Upper lobe of left lung (tissue), 6 donors: ENCODE measurements around the gene DCAF8. TPM values are rescaled to one million over a fixed set of nuclear protein-coding genes. Genes with fewer than 3 reads are reported as not detected.

Source experiments
- ATAC-seq, 2 donors: fragments of 200-7000 bp; cut with Tn5 transposase; one replicate each; pipeline ENCODE4 v1.9.1; 2022; ENCODE audit warnings: mild to moderate bottlenecking in 2 of 2, moderate library complexity in 2 of 2; ENCODE audit not compliant: low FRiP score in 2 of 2
- DNase-seq, 2 donors: peaks; one replicate each; pipeline ENCODE4 v3.0.0-alpha.2; 2019 to 2020
- H3K27ac ChIP-seq, 4 donors: fragments of 200-600 bp; sonication (generic); one replicate each; pipeline ENCODE4 v1.5.1; 2016 to 2019
- H3K27me3 ChIP-seq, 4 donors: fragments of 200-600 bp; sonication (generic); one replicate each; pipeline ENCODE4 v1.5.1; 2017 to 2019
- H3K36me3 ChIP-seq, 4 donors: fragments of 200-600 bp; sonication (generic); one replicate each; pipeline ENCODE4 v1.5.1; 2016 to 2019
- H3K4me1 ChIP-seq, 4 donors: fragments of 200-600 bp; sonication (generic); one replicate each; pipeline ENCODE4 v1.5.1; 2018 to 2019
- H3K4me3 ChIP-seq, 4 donors: fragments of 200-600 bp; sonication (generic); one replicate each; pipeline ENCODE4 v1.5.1; 2017 to 2019; ENCODE audit warnings: mild to moderate bottlenecking in 2 of 4, moderate library complexity in 1 of 4
- H3K9me3 ChIP-seq, 4 donors: fragments of 200-600 bp; sonication (generic); one replicate each; pipeline ENCODE4 v1.5.1; 2018 to 2019
- EP300 ChIP-seq, 4 donors: sonication (generic); formaldehyde crosslinking; IDR thresholded peaks; one replicate each; pipeline ENCODE4 v1.5.1; 2017; ENCODE audit warnings: antibody characterized with exemption in 4 of 4, control low read depth in 2 of 4
- POLR2A ChIP-seq, 4 donors: fragments of 450-650 bp; IDR thresholded peaks; one replicate each; pipeline ENCODE4 v1.5.1; 2016 to 2017; ENCODE audit warnings: antibody characterized with exemption in 4 of 4, mild to moderate bottlenecking in 2 of 4
- POLR2AphosphoS5 ChIP-seq, 2 donors: sonication (generic); formaldehyde crosslinking; IDR thresholded peaks; one replicate each; pipeline ENCODE4 v1.5.1; 2017; ENCODE audit warnings: antibody characterized with exemption in 2 of 2
- WGBS, 2 donors: methylation state at CpG; one replicate each; pipeline ENCODE4 v1.1.5; 2017 to 2018; 5-methylcytosine and 5-hydroxymethylcytosine counted together
- total RNA-seq, 6 donors: library from RNA; depleted of rRNA in 4 of 6; stranded (reverse); fragments of >200 nt in 4 of 6; gene quantifications; one replicate each; pipeline versions ENCODE4 v1.1.0 to v1.2.1, GENCODE V29; 2016 to 2021
- TF ChIP-seq, protein P1 (sequence below), 6 experiments: fragments of 450-650 bp in 4 of 6; fragments of 200-600 bp in 2 of 6; sonication (generic) in 2 of 6; IDR thresholded peaks; one replicate each; pipeline ENCODE4 v1.5.1; 2016 to 2019; ENCODE audit warnings: antibody characterized with exemption in 6 of 6
- donor health status: DM: no; HTN: no; CAD: no; lungs with moderate emphysema.
- donor health status: DM: no; HTN: yes; CAD: no; lungs with severe emphysema.

Gene DCAF8
- total RNA-seq, 6 donors from 2014 or later, result 108 to 340 (median 155) TPM

DNA sequence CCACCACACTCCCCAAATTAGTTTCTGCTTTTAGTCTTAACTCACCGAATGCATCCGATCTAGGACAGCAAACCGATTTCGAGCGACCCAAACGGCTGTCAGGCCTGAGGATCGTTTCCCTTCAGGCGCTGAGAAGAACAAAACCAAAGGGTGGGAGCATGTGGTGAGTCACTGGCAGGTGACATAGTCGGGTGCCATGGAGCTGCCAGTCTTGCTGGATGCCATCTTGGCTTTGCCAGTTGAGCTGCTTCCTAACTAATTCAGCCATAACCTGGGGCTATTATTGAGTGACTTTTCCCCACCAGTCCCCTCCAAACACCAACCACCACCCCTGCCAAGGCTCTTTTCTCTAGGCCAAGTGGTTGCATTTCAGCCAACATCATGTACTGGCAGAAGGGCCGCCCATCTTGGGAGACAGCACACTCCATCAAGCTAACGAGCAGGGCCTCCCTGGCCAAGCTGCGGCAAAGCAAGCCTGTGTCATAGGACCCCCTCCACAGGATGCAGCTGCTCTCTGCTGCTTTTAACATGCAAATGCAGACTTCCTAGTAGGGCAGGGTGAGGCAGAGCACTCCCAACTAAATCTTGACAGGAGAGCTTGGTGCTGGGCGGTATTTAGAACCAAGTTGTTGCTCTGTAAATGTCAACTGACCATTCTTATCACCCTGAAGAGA, 44.9 kb upstream of the DCAF8 start:
- Histone ChIP-seq H3K27me3 (no peaks in the 10 kb centered on the region), H3K36me3 (peaks cover 69 to 100% (median 89%) of the 10 kb centered on the region in 4 donors), H3K4me3 (no peak overlapping the region), H3K27ac (no peak overlapping the region), H3K9me3 (no peaks in the 10 kb centered on the region), H3K4me1 (no peaks in the 10 kb centered on the region)
- DNase-seq, result no peak
- WGBS, 2 donors, result 92 to 99% methylated on average over 10 to 13 of the region's 13 CpGs
- ATAC-seq, result no peak
- TF ChIP-seq POLR2AphosphoS5 (IDR thresholded peaks at IDR 0.05) (no peak), POLR2A (IDR thresholded peaks at IDR 0.05) (no peak), EP300 (IDR thresholded peaks at IDR 0.05) (no peak)
- TF ChIP-seq, protein P1, sequence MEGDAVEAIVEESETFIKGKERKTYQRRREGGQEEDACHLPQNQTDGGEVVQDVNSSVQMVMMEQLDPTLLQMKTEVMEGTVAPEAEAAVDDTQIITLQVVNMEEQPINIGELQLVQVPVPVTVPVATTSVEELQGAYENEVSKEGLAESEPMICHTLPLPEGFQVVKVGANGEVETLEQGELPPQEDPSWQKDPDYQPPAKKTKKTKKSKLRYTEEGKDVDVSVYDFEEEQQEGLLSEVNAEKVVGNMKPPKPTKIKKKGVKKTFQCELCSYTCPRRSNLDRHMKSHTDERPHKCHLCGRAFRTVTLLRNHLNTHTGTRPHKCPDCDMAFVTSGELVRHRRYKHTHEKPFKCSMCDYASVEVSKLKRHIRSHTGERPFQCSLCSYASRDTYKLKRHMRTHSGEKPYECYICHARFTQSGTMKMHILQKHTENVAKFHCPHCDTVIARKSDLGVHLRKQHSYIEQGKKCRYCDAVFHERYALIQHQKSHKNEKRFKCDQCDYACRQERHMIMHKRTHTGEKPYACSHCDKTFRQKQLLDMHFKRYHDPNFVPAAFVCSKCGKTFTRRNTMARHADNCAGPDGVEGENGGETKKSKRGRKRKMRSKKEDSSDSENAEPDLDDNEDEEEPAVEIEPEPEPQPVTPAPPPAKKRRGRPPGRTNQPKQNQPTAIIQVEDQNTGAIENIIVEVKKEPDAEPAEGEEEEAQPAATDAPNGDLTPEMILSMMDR (IDR thresholded peaks at IDR 0.05), result no peak

DNA sequence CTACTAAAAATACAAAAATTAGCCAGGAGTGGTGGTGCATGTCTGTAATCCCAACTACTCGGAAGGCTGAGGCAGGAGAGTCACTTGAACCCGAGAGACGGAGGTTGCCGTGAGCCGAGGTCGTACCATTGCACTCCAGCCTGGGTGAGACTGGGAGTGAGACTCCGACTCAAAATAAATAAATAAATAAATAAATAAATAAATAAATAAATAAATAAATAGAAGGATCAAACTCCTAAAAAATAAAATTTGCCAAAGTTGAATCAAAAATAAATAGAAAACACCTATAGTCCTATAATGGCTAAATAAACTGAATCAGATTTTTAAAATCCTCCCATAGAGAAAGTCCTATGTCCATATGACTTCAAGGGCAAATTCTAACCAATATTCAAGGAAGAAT, 37.8 kb upstream of the DCAF8 start:
- 89 to 90% methylated on average over 7 of the region's 7 CpGs for WGBS, 2 donors
- peaks cover 46 to 98% (median 76%) of the 10 kb centered on the region in 4 donors for H3K36me3 ChIP-seq
- no peak for ATAC-seq
- no peak overlapping the region for H3K4me3 ChIP-seq
- H3K9me3 ChIP-seq, result no peaks in the 10 kb centered on the region
- no peak for TF ChIP-seq EP300 (IDR thresholded peaks at IDR 0.05)
- no peak for TF ChIP-seq POLR2AphosphoS5 (IDR thresholded peaks at IDR 0.05)
- no peak for TF ChIP-seq POLR2A (IDR thresholded peaks at IDR 0.05)
- TF ChIP-seq, protein P1 (IDR thresholded peaks at IDR 0.05), result no peak
- DNase-seq, result no peak
- H3K4me1 ChIP-seq, result no peaks in the 10 kb centered on the region
- no peak overlapping the region for H3K27ac ChIP-seq
- H3K27me3 ChIP-seq, result no peaks in the 10 kb centered on the region

DNA sequence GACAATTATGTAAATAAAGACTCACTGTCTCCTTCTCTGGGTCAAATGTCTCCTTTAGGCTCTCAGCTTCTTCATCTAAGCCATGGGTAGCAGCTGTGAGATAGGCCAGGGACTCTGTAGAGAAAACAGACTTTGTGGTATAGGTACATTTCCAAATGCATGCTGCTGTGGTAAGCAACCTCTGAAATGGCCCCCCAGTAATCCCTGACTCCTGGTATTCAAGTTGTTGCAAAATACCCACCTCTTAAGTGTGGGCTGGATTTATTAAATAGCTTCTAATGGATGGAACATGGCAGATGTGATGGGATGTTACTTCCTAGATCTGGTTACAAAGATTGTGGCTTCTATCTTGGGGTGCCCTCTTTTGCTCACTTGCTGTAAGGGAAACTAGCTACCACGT, 33.7 kb upstream of the DCAF8 start:
- peaks cover 0 to 5% (median 0%) of the 10 kb centered on the region in 4 donors for H3K4me1 ChIP-seq
- H3K27ac ChIP-seq, result no peak overlapping the region
- H3K36me3 ChIP-seq, result peaks cover 69 to 99% (median 91%) of the 10 kb centered on the region in 4 donors
- no peak for DNase-seq
- WGBS, 2 donors, result 82 to 96% methylated on average over 1 of the region's 1 CpG
- no peak for ATAC-seq
- no peak overlapping the region for H3K4me3 ChIP-seq
- H3K27me3 ChIP-seq, result no peaks in the 10 kb centered on the region
- no peak for TF ChIP-seq EP300 (IDR thresholded peaks at IDR 0.05)
- H3K9me3 ChIP-seq, result no peaks in the 10 kb centered on the region

DNA sequence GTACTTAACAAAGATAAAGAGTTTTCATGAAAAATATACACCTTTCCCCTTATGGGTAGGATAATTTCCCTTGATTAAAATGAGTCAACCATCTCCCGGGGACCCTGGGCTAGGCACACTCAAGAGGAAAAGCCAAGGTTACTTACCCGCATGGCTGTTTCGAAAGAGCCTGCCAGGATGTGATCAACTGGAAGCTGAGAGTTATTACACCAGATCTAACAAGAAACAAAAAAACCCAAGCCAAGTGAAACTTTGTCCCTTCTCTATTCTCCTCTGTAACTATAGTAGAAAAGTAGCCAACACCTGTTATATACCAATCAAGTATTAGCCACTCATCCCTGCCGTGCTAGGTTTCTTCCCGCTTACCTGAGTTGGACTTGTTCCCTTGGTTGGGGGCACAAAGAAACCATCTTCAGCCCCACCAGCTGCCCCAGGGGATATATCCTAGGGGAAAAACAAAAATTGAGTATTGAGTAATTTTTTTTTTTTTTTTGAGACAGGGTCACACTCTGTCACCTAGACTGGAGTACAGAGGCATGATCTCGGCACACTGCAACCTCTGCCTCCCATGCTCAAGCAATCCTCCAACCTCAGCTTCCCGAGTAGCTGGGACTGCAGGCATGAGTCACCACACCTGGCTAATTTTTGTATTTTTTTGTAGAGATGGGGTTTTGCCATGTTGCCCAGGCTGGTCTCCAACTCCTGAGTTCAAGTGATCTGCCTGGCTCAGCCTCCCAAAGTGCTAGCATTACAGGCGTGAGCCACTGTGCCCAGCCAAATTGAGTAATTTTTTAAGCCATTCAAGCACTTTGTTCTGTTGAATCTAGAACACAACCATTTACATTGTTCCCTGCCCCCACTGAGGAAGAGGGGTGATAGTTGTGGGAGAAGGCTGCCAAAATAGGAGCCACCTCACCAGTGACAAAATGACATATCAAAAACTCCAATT, 30.9 kb upstream of the DCAF8 start:
- DNase-seq (no peak), ATAC-seq (no peak)
- Histone ChIP-seq H3K36me3 (peaks cover 75 to 100% (median 96%) of the 10 kb centered on the region in 4 donors), H3K4me1 (peaks cover 0 to 7% (median 0%) of the 10 kb centered on the region in 4 donors), H3K4me3 (no peak overlapping the region), H3K9me3 (no peaks in the 10 kb centered on the region), H3K27ac (no peak overlapping the region), H3K27me3 (no peaks in the 10 kb centered on the region)
- TF ChIP-seq, protein P1 (IDR thresholded peaks at IDR 0.05), result no peak
- TF ChIP-seq POLR2A (IDR thresholded peaks at IDR 0.05) (no peak), EP300 (IDR thresholded peaks at IDR 0.05) (no peak), POLR2AphosphoS5 (IDR thresholded peaks at IDR 0.05) (no peak)
- WGBS, 2 donors, result 84 to 95% methylated on average over 8 of the region's 8 CpGs
